Activated CD4-positive, alpha-beta T cell treated with anti-CD3 and anti-CD28 coated beads, Interleukin-2, amount 10 ng/mL, durations not matched to agents 7 days and 5 days (primary cell): ENCODE data around the gene TMEM119. TPM values are rescaled to one million over a fixed set of nuclear protein-coding genes. Genes with fewer than 3 reads are reported as not detected.
"Not testable (repeated sequence)": the region's sequence is repeated elsewhere in the genome, so short reads cannot be mapped to it uniquely, and the experiment has no call there.

Experiments
- CTCF ChIA-PET: fragments of 350-600 bp; sonication (Branson Sonifier 250); formaldehyde crosslinking; loops from one replicate; lab custom pipeline; 2021; ENCODE audit warnings: antibody characterized with exemption; lab: Charles Lee
- POLR2A ChIA-PET: fragments of 350-600 bp; sonication (Branson Sonifier 250); formaldehyde crosslinking; loops from one replicate; lab custom pipeline; 2021; ENCODE audit warnings: antibody characterized with exemption; lab: Charles Lee
- DNase-seq: peaks from one replicate; pipeline ENCODE4 v3.0.0-alpha.2; 2020
- H3K27ac Mint-ChIP-seq: one replicate; pipeline ENCODE4 v1.8.0; 2021; ENCODE audit warnings: mild to moderate bottlenecking, moderate library complexity, mixed read lengths
- H3K27me3 Mint-ChIP-seq: one replicate; pipeline ENCODE4 v1.8.0; 2021; ENCODE audit warnings: mixed read lengths
- H3K36me3 Mint-ChIP-seq: one replicate; pipeline ENCODE4 v1.8.0; 2021; ENCODE audit warnings: low read depth, mixed read lengths
- H3K4me1 Mint-ChIP-seq: one replicate; pipeline ENCODE4 v1.8.0; 2021; ENCODE audit warnings: mixed read lengths
- H3K4me3 Mint-ChIP-seq: one replicate; pipeline ENCODE4 v1.8.0; 2021; ENCODE audit warnings: mild to moderate bottlenecking, moderate library complexity, mixed read lengths
- H3K9me3 Mint-ChIP-seq: one replicate; pipeline ENCODE4 v1.8.0; 2021; ENCODE audit warnings: mixed read lengths
- total RNA-seq, 2 experiments: library from RNA; stranded (reverse); gene quantifications; one replicate each; pipeline ENCODE4 v1.2.3, GENCODE V29; 2021

Gene TMEM119
- total RNA-seq, 2 experiments from 2014 or later = 1.2 to 1.7 TPM

GRCh38 chr12:108618953-108619274 is 21.0 kb upstream of the TMEM119 start:
- not testable (repeated sequence) for H3K4me3 Mint-ChIP-seq, H3K27me3 Mint-ChIP-seq, DNase-seq
- peaks cover 11% of the 10 kb centered on the region for H3K9me3 Mint-ChIP-seq
- ChIA-PET CTCF (interaction anchor here (0.6 to 7.9 kb wide), 16 partner anchors 13 to 477 kb away, joined by 3 to 115 read pairs (median 4); partner anchors contain the start of genes ALKBH2, ISCU, SART3 and SELPLG), POLR2A (interaction anchor here (0.7 kb wide), 1 partner anchor 99 kb away, joined by 3 read pairs; no protein-coding TSS in a partner anchor)
- peaks cover 72% of the 10 kb centered on the region for H3K4me1 Mint-ChIP-seq
- H3K36me3 Mint-ChIP-seq = peaks cover 76% of the 10 kb centered on the region
- H3K27ac Mint-ChIP-seq = peak overlapping the region; percentile 17

GRCh38 chr12:108618079-108618952 is 20.4 kb upstream of the TMEM119 start:
- ChIA-PET POLR2A (interaction anchor here (0.7 to 1.2 kb wide), 3 partner anchors 50 to 98 kb away, joined by 3 to 6 read pairs (median 5); partner anchors contain the start of gene ISCU), CTCF (interaction anchor here (0.6 to 7.9 kb wide), 28 partner anchors 9 to 477 kb away, joined by 3 to 115 read pairs (median 3); partner anchors contain the start of genes ALKBH2, ISCU, SART3 and SELPLG)
- H3K27ac Mint-ChIP-seq = peak overlapping the region; percentile 77
- peaks cover 66% of the 10 kb centered on the region for H3K4me1 Mint-ChIP-seq
- DNase-seq = peak; percentile 74
- H3K9me3 Mint-ChIP-seq = peaks cover 11% of the 10 kb centered on the region
- H3K27me3 Mint-ChIP-seq = no peaks in the 10 kb centered on the region
- no peak overlapping the region for H3K4me3 Mint-ChIP-seq
- peaks cover 70% of the 10 kb centered on the region for H3K36me3 Mint-ChIP-seq

- Mint-ChIP-seq H3K27ac (peak overlapping the region; percentile 62), H3K36me3 (peaks cover 60% of the 10 kb centered on the region), H3K4me3 (no peak overlapping the region), H3K4me1 (peaks cover 58% of the 10 kb centered on the region), H3K9me3 (peaks cover 11% of the 10 kb centered on the region), H3K27me3 (no peaks in the 10 kb centered on the region)
- ChIA-PET POLR2A (interaction anchor here (0.9 to 1.2 kb wide), 2 partner anchors 49 to 55 kb away, joined by 5 to 6 read pairs; partner anchors contain the start of gene ISCU), CTCF (interaction anchor here (0.6 to 7.9 kb wide), 25 partner anchors 8 to 338 kb away, joined by 3 to 115 read pairs (median 3); partner anchors contain the start of genes ISCU, SART3, SELPLG and TMEM119)
- DNase-seq = peak; percentile 51
Measured at GRCh38 chr12:108616941-108617858, 19.3 kb upstream of the TMEM119 start.

GRCh38 chr12:108616359-108616758 is 18.5 kb upstream of the TMEM119 start:
- no peak overlapping the region for H3K27ac Mint-ChIP-seq
- H3K36me3 Mint-ChIP-seq = peaks cover 53% of the 10 kb centered on the region
- no peak overlapping the region for H3K4me3 Mint-ChIP-seq
- H3K9me3 Mint-ChIP-seq = peaks cover 11% of the 10 kb centered on the region
- no peak for DNase-seq
- no peaks in the 10 kb centered on the region for H3K27me3 Mint-ChIP-seq
- H3K4me1 Mint-ChIP-seq = peaks cover 53% of the 10 kb centered on the region
- ChIA-PET POLR2A (no interaction called here), CTCF (interaction anchor here (0.6 to 7.9 kb wide), 8 partner anchors 7 to 80 kb away, joined by 3 to 115 read pairs (median 12); partner anchors contain the start of genes ISCU, SART3 and SELPLG)

GRCh38 chr12:108615918-108616317 is 18.0 kb upstream of the TMEM119 start:
- Mint-ChIP-seq H3K4me3 (no peak overlapping the region), H3K36me3 (peaks cover 49% of the 10 kb centered on the region), H3K4me1 (peaks cover 49% of the 10 kb centered on the region), H3K27ac (no peak overlapping the region), H3K27me3 (no peaks in the 10 kb centered on the region), H3K9me3 (peaks cover 11% of the 10 kb centered on the region)
- ChIA-PET CTCF (interaction anchor here (1.1 to 7.9 kb wide), 4 partner anchors 14 to 47 kb away, joined by 3 to 115 read pairs (median 6); partner anchors contain the start of gene SELPLG), POLR2A (no interaction called here)
- no peak for DNase-seq

GRCh38 chr12:108614639-108615038 is 16.8 kb upstream of the TMEM119 start:
- H3K27ac Mint-ChIP-seq = peak overlapping the region; percentile 47
- H3K4me1 Mint-ChIP-seq = peaks cover 42% of the 10 kb centered on the region
- POLR2A ChIA-PET = no interaction called here
- CTCF ChIA-PET = interaction anchor here (0.5 to 1.9 kb wide), 4 partner anchors 13 to 813 kb away, joined by 3 to 10 read pairs (median 4); no protein-coding TSS in a partner anchor
- H3K4me3 Mint-ChIP-seq = no peak overlapping the region
- no peaks in the 10 kb centered on the region for H3K27me3 Mint-ChIP-seq
- peaks cover 37% of the 10 kb centered on the region for H3K36me3 Mint-ChIP-seq
- DNase-seq = no peak
- peaks cover 11% of the 10 kb centered on the region for H3K9me3 Mint-ChIP-seq

GRCh38 chr12:108614041-108614440 is 16.2 kb upstream of the TMEM119 start:
- Mint-ChIP-seq H3K27ac (peak overlapping the region; percentile 33), H3K4me3 (no peak overlapping the region), H3K36me3 (peaks cover 36% of the 10 kb centered on the region), H3K27me3 (no peaks in the 10 kb centered on the region), H3K4me1 (peaks cover 36% of the 10 kb centered on the region), H3K9me3 (peaks cover 11% of the 10 kb centered on the region)
- POLR2A ChIA-PET = no interaction called here
- DNase-seq = no peak
- CTCF ChIA-PET = interaction anchor here (1.0 to 1.1 kb wide), 2 partner anchors 14 to 50 kb away, joined by 3 read pairs; no protein-coding TSS in a partner anchor

- ChIA-PET POLR2A (no interaction called here), CTCF (no interaction called here)
- Mint-ChIP-seq H3K9me3 (peaks cover 11% of the 10 kb centered on the region), H3K4me3 (no peak overlapping the region), H3K4me1 (peaks cover 32% of the 10 kb centered on the region), H3K36me3 (peaks cover 36% of the 10 kb centered on the region), H3K27ac (no peak overlapping the region), H3K27me3 (no peaks in the 10 kb centered on the region)
- DNase-seq = no peak
Measured at GRCh38 chr12:108613548-108613947, 15.7 kb upstream of the TMEM119 start.

- H3K4me3 Mint-ChIP-seq = no peak overlapping the region
- ChIA-PET POLR2A (no interaction called here), CTCF (interaction anchor here (0.6 to 0.9 kb wide), 3 partner anchors 52 to 189 kb away, joined by 3 read pairs; partner anchors contain the start of gene SART3)
- DNase-seq = no peak
- H3K27me3 Mint-ChIP-seq = no peaks in the 10 kb centered on the region
- peaks cover 25% of the 10 kb centered on the region for H3K4me1 Mint-ChIP-seq
- no peak overlapping the region for H3K27ac Mint-ChIP-seq
- H3K9me3 Mint-ChIP-seq = peaks cover 11% of the 10 kb centered on the region
- peaks cover 33% of the 10 kb centered on the region for H3K36me3 Mint-ChIP-seq
Measured at GRCh38 chr12:108612788-108613282, 15.0 kb upstream of the TMEM119 start.

- ChIA-PET POLR2A (no interaction called here), CTCF (no interaction called here)
- peak; percentile 53 for DNase-seq
- Mint-ChIP-seq H3K9me3 (peaks cover 10% of the 10 kb centered on the region), H3K27me3 (no peaks in the 10 kb centered on the region), H3K4me3 (no peak overlapping the region), H3K36me3 (peaks cover 25% of the 10 kb centered on the region), H3K27ac (no peak overlapping the region), H3K4me1 (peaks cover 16% of the 10 kb centered on the region)
Measured at GRCh38 chr12:108611884-108612415, 14.1 kb upstream of the TMEM119 start.

- H3K27ac Mint-ChIP-seq = no peak overlapping the region
- peaks cover 16% of the 10 kb centered on the region for H3K36me3 Mint-ChIP-seq
- H3K9me3 Mint-ChIP-seq = peaks cover under 1% of the 10 kb centered on the region
- CTCF ChIA-PET = interaction anchor here (1.3 to 1.6 kb wide), 2 partner anchors 10 to 13 kb away, joined by 5 to 6 read pairs; partner anchors contain the start of gene TMEM119
- POLR2A ChIA-PET = interaction anchor here (0.6 kb wide), 1 partner anchor 37 kb away, joined by 3 read pairs; no protein-coding TSS in a partner anchor
- H3K4me1 Mint-ChIP-seq = peaks cover 7% of the 10 kb centered on the region
- no peak for DNase-seq
- H3K27me3 Mint-ChIP-seq = no peaks in the 10 kb centered on the region
- H3K4me3 Mint-ChIP-seq = no peak overlapping the region
Measured at GRCh38 chr12:108610856-108611605, 13.1 kb upstream of the TMEM119 start.
